NCI-H510A (cell line): ENCODE measurements around the gene PSPC1.
"Not testable (repeated sequence)": the region's sequence is repeated elsewhere in the genome, so short reads cannot be mapped to it uniquely, and the experiment has no call there.

Experiments
- DNase-seq: peaks from one replicate; lab custom pipeline; 2025; lab: John Stamatoyannopoulos, UW

PSPC1 gene

GRCh38 chr13:19782727-19783682, at the start of gene PSPC1:
TSS of gene PSPC1 (minus strand) at chr13:19782945. CDS start at chr13:19782757, 188 bp downstream.
- peak; percentile 63 for DNase-seq

GRCh38 chr13:19822673-19823072, 39.9 kb upstream of the PSPC1 start:
- DNase-seq: no peak

- no peak for DNase-seq
These were observed 35.6 kb upstream of the PSPC1 start for GRCh38 chr13:19818223-19818842.

GRCh38 chr13:19817510-19818158, 34.9 kb upstream of the PSPC1 start:
- DNase-seq: no peak

GRCh38 chr13:19817106-19817505, 34.4 kb upstream of the PSPC1 start:
- DNase-seq: no peak

- DNase-seq: not testable (repeated sequence)
These were observed 33.1 kb upstream of the PSPC1 start for GRCh38 chr13:19815842-19816241.

GRCh38 chr13:19810996-19811881, 28.5 kb upstream of the PSPC1 start:
- no peak for DNase-seq

- no peak for DNase-seq
These were observed 27.4 kb upstream of the PSPC1 start for GRCh38 chr13:19810151-19810550.

GRCh38 chr13:19805765-19806164, 23.0 kb upstream of the PSPC1 start:
- DNase-seq: no peak

GRCh38 chr13:19795956-19796355, 13.2 kb upstream of the PSPC1 start:
- DNase-seq: no peak

- DNase-seq: peak; percentile 4
These were observed 11.9 kb upstream of the PSPC1 start for GRCh38 chr13:19794631-19795030.

- DNase-seq: no peak
These were observed 9.3 kb upstream of the PSPC1 start for GRCh38 chr13:19791953-19792537.

GRCh38 chr13:19782049-19782726, 557 bp downstream of the PSPC1 start:
- DNase-seq: peak; percentile 3

- DNase-seq: no peak
These were observed 1.2 kb downstream of the PSPC1 start for GRCh38 chr13:19781526-19781925.

GRCh38 chr13:19780753-19781418, 1.9 kb downstream of the PSPC1 start:
- DNase-seq: not testable (repeated sequence)

GRCh38 chr13:19772306-19772705, 10.4 kb downstream of the PSPC1 start:
- no peak for DNase-seq

GRCh38 chr13:19769854-19770253, 12.9 kb downstream of the PSPC1 start:
- DNase-seq: no peak

- no peak for DNase-seq
These were observed 14.8 kb downstream of the PSPC1 start for GRCh38 chr13:19767966-19768365.

GRCh38 chr13:19766591-19766990, 16.2 kb downstream of the PSPC1 start:
- DNase-seq: no peak

GRCh38 chr13:19764237-19764636, 18.5 kb downstream of the PSPC1 start:
- DNase-seq: no peak
